CD4-positive, alpha-beta T cell treated with Interleukin-2 at 100 ng/mL for 4 hours (primary cell): ENCODE measurements around the gene PTPRN2.
"Not testable (repeated sequence)": the region's sequence is repeated elsewhere in the genome, so short reads cannot be mapped to it uniquely, and the experiment has no call there.

Experiments
- DNase-seq: peaks from one replicate; pipeline ENCODE4 v3.0.0-alpha.2; 2020; ENCODE audit warnings: low spot score

Gene PTPRN2

GRCh38 chr7:158516524-158516923, 71.1 kb downstream of the PTPRN2 start:
- no peak for DNase-seq

DNA sequence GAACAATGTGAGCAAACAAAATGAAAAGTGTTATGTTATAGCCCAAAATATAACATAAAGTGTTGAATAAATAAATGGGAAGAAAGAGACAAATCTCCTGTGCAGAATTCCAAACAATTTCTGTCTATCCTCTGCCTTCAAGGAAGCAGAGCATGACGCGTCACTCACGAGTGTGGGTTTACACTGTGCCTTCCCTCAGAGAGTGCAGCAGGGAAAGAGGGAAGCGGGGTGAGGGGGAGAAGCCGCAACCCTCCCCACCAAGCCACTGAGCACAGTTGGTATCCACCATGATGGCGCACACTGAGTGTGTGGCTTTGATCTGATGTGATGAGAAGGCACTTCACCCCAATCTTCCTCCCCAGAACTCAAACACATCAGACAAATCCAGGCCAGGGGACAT, 74.8 kb downstream of the PTPRN2 start:
- DNase-seq = no peak

DNA sequence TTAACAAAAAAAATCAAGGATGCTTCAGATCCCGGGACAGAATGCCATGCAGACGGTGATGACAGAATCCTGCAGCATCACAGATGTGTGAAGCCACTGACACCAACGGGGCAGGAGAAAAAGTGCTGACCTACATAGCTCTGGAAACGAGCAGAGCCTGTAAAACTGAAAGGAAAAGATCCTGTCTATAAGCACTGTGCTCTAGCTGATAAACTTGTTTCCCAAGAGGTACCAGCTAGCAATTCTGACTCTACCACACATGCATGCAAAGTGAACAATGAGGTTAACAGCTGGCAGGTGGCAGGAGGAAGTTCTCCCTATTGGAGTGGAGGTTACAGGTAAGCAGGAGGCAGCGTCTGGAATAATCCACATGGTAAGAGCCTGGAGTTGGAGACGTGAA, 75.6 kb downstream of the PTPRN2 start:
- no peak for DNase-seq

DNA sequence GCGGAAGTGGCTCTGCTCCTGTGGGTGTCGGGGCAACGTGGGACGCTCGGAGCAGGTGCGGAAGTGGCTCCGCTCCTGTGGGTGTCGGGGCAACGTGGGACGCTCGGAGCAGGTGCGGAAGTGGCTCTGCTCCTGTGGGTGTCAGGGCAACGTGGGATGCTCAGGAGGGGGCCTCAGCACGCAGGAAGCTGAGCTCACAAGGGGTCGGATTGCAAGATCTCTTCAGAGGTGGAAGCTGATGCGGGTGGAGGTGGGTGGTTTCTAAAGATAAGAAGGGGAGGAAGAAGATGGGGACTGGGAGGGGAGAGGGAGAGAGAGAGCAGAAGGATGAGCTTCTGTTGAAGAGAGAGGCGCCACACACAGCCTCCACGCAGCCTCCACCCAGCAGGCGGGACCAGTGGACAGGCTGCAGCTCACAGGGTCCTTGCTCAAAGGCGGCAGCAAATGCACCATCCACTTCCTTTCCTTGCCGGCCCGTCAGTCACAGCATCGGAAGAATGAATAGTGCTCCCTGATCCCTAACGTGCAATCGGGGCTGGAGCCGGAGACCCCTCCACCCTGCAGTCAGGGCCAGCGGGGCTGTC, 78.7 kb downstream of the PTPRN2 start:
- DNase-seq = no peak

- DNase-seq = not testable (repeated sequence)
Observed at GRCh38 chr7:158508321-158508720, 79.3 kb downstream of the PTPRN2 start.

GRCh38 chr7:158507917-158508316, 79.7 kb downstream of the PTPRN2 start:
- no peak for DNase-seq

- DNase-seq = not testable (repeated sequence)
Observed at GRCh38 chr7:158507175-158507574, 80.4 kb downstream of the PTPRN2 start.

GRCh38 chr7:158506626-158507025, 81.0 kb downstream of the PTPRN2 start:
- DNase-seq = no peak

DNA sequence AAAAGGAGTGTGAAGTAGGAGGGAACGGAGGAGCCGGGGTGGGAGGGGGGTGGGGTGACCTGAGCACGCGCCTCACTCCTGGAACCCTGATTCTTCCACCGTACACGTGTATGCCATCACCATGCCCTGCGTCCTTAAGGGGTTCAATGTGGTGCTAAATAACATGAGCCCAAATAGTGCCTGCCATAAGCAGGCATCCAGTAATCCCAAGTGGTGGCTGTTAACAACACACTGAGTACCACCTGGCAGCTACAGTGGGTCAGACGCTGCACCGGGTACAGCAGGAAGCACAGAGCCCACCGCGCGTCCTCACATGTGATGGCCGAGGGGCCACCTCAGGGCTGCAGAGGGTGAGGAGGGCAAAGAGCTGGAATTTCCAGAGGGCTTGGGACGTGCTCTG, 81.9 kb downstream of the PTPRN2 start:
- no peak for DNase-seq

GRCh38 chr7:158502068-158502750, 85.4 kb downstream of the PTPRN2 start:
- DNase-seq = no peak

DNA sequence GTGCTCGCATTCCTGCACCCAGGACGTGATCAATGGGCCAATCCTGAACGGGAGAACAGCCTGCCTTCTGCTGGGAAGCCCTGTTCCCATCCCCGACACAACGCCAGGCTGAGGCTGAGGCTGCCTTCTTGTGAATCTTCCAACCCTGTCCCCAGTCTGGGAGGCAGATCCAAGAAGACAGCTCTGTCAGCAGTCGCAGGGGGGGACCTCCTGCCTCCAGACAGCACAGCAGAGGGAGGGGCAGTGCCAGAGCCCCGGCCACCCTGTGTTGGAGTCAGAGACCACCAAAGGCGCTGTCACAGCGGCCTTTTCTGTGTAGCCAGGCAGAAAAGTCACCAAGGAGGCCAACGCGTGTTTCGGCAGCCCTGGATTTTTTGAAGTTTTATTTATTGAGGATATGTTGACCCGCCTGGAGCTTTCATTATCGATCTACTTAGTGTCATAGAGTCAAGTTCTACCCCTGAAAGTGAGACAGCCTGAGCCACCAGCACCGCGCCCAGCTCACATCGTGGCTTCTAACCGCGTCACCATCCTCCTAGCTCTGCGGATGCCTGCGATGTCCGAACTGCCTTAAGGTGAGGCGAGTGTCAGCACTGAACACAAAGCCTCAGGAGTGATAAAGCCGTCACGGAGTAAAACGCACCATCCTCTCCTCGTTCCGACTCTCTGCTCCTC, 86.1 kb downstream of the PTPRN2 start:
- no peak for DNase-seq

- no peak for DNase-seq
Observed at GRCh38 chr7:158500651-158501052, 87.0 kb downstream of the PTPRN2 start.

- DNase-seq = no peak
Observed at GRCh38 chr7:158499082-158499455, 88.6 kb downstream of the PTPRN2 start.

GRCh38 chr7:158498443-158499081, 89.1 kb downstream of the PTPRN2 start:
- no peak for DNase-seq

GRCh38 chr7:158497627-158498026, 90.0 kb downstream of the PTPRN2 start:
- DNase-seq = no peak

DNA sequence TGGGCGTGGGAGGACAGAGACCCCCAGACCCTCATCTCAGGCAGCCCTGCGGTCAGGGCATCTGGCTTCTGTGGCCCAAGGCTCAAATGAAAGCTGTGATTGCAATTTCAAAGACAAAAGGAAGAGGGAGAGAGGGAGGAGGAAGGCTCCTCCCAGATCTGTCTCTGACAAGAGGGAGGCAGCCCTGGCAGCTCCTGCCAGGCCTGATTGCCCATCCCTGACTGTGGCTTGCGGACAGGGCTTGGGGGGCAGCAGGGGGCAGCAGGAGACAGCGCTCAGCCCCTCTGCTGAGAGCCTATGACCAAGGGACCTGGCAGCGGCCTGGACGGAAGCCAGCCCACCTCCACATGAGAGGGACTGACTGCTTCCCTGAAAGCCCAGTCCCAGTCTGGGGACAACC, 91.8 kb downstream of the PTPRN2 start:
- no peak for DNase-seq

DNA sequence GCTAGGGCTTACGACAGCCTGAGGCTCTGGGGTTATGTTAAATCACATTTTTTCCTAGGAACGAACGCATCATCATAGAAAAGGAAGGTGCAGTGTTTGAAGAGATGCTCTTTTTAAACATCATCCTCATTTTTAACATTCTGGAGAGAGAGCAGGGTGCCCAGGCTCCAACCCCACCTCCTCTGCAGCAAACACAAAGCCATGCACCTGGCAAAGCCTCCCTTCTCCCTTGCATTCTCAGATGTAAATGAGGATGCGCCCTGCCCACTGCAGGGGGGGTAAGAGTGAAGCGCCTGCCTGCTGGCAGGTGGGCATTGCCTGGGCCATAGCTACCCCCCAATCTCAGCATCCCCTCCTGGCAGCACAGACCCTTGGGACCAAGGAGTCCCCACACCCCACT, 92.4 kb downstream of the PTPRN2 start:
- DNase-seq = no peak

DNA sequence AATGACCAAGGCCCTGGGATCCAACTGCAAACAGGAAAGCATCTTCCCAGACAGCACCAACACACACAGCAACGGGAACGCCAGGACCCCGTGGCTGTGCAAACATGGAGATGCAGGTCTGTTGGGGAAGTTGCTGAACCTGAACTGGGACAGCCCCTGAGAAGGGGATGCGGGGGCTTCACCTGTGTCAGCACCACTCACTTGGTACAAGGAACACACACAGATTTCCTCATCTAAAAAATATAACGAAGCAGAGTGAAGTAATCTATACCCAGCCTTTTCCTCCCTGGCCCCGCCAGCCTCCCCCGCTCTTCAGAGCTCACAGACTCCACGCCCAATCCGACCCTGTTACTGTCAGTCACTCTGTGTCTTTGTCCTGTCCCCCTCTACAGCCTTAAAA, 93.0 kb downstream of the PTPRN2 start:
- no peak for DNase-seq

GRCh38 chr7:158494162-158494586, 93.4 kb downstream of the PTPRN2 start:
- no peak for DNase-seq

GRCh38 chr7:158492367-158492764, 95.3 kb downstream of the PTPRN2 start:
- no peak for DNase-seq

GRCh38 chr7:158491094-158491493, 96.5 kb downstream of the PTPRN2 start:
- DNase-seq = no peak

- no peak for DNase-seq
Observed at GRCh38 chr7:158490171-158490782, 97.3 kb downstream of the PTPRN2 start.
